OCI-LY7 (cell line): ENCODE data around the gene KRTAP4-12.

ENCODE experiments used
- CTCF ChIP-seq: fragments of 200-600 bp; sonication (generic); conservative IDR thresholded peaks from 2 replicates; pipeline ENCODE4 v1.5.1; 2014; ENCODE audit warnings: mild to moderate bottlenecking, antibody characterized with exemption, low read length, moderate library complexity, mixed read lengths
- EZH2phosphoT487 ChIP-seq: fragments of 200-600 bp; sonication (generic); IDR thresholded peaks from 2 replicates; pipeline ENCODE4 v1.6.1; 2018; ENCODE audit warnings: low read depth, borderline replicate concordance, mild to moderate bottlenecking, mixed run types, antibody characterized with exemption, low read length, moderate library complexity, mixed read lengths

- TF ChIP-seq CTCF (no peak), EZH2phosphoT487 (no peak)
Measured at GRCh38 chr17:41116297-41116696, 7.7 kb downstream of the KRTAP4-12 start.
